IMR-90 (cell line): Measurements from ENCODE around the gene SMC5.

Experiments used
- CEBPB ChIP-seq: IDR thresholded peaks from 2 replicates; pipeline ENCODE4 v1.6.1; 2012; ENCODE audit warnings: low read depth, low read length, improper control_type of control experiment
- CHD1 ChIP-seq: IDR thresholded peaks from 2 replicates; pipeline ENCODE4 v1.6.1; 2012; ENCODE audit warnings: low read depth, low read length, improper control_type of control experiment
- CTCF ChIP-seq: conservative IDR thresholded peaks from 2 replicates; pipeline ENCODE4 v1.5.1; 2012; ENCODE audit warnings: mild to moderate bottlenecking, low read depth, low read length, improper control_type of control experiment
- FOS ChIP-seq: fragments of 150-350 bp; IDR thresholded peaks from 2 replicates; pipeline ENCODE4 v1.6.1; 2016; ENCODE audit warnings: low read depth, low read length
- MXI1 ChIP-seq: IDR thresholded peaks from 2 replicates; pipeline ENCODE4 v1.6.1; 2012; ENCODE audit warnings: low read depth, mild to moderate bottlenecking, low read length, moderate library complexity, borderline replicate concordance
- NFE2L2 ChIP-seq: fragments of 150-350 bp; IDR thresholded peaks from 2 replicates; pipeline ENCODE4 v1.6.1; 2016; ENCODE audit warnings: low read depth, mild to moderate bottlenecking, low read length
- POLR2A ChIP-seq: IDR thresholded peaks from 2 replicates; pipeline ENCODE4 v1.6.1; 2012; ENCODE audit warnings: mild to moderate bottlenecking, low read depth, low read length
- RAD21 ChIP-seq: IDR thresholded peaks from 2 replicates; pipeline ENCODE4 v1.6.1; 2012; ENCODE audit warnings: low read length, improper control_type of control experiment
- RCOR1 ChIP-seq: IDR thresholded peaks from 2 replicates; pipeline ENCODE4 v1.6.1; 2012; ENCODE audit warnings: mild to moderate bottlenecking, low read length, improper control_type of control experiment; ENCODE audit not compliant: insufficient replicate concordance
- SMC3 ChIP-seq: fragments of 150-350 bp; IDR thresholded peaks from 2 replicates; pipeline ENCODE4 v1.6.1; 2016; ENCODE audit warnings: low read depth, mild to moderate bottlenecking, antibody characterized with exemption, low read length, moderate library complexity
- USF2 ChIP-seq: fragments of 150-350 bp; IDR thresholded peaks from 2 replicates; pipeline ENCODE4 v1.6.1; 2017; ENCODE audit warnings: mild to moderate bottlenecking, antibody characterized with exemption, low read length, low read depth
- TF ChIP-seq, protein P1 (sequence below): fragments of 150-350 bp; IDR thresholded peaks from 2 replicates; pipeline ENCODE4 v1.6.1; 2016; ENCODE audit warnings: low read depth, mild to moderate bottlenecking, low read length, moderate library complexity, borderline replicate concordance

DNA sequence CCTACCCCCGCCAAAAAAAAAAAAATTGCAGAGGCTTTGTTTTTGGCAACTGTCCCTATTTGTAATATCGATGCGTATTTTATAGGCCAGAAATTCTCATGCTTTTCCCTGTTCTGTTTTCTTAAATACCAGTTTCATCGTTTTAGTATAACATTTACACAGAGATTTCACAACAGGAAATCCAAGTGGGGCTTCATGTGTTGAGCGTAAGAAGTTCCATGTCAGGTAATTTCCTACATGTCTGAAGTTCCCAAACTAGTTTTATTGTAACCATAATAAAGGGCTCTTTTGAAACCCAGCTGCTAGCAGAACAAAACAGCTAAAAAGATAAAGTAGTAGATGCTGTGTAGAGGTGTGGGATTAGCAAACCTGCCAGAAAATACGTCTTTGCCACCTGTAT lies 4.2 kb downstream of the SMC5 start:
- no peak for TF ChIP-seq CTCF
- TF ChIP-seq USF2, result no peak
- TF ChIP-seq POLR2A, result no peak
- no peak for TF ChIP-seq SMC3
- no peak for TF ChIP-seq RAD21
- TF ChIP-seq CEBPB, result peak; percentile 38; the same call in 1 of the 2 replicates
- TF ChIP-seq FOS, result no peak
- no peak for TF ChIP-seq RCOR1
- TF ChIP-seq MXI1, result no peak
- no peak for TF ChIP-seq NFE2L2
- TF ChIP-seq CHD1, result no peak
- TF ChIP-seq, protein P1, sequence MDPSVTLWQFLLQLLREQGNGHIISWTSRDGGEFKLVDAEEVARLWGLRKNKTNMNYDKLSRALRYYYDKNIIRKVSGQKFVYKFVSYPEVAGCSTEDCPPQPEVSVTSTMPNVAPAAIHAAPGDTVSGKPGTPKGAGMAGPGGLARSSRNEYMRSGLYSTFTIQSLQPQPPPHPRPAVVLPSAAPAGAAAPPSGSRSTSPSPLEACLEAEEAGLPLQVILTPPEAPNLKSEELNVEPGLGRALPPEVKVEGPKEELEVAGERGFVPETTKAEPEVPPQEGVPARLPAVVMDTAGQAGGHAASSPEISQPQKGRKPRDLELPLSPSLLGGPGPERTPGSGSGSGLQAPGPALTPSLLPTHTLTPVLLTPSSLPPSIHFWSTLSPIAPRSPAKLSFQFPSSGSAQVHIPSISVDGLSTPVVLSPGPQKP, result no peak
